GM21528 (cell line): ENCODE results near the gene CACNG4.

Experiments used
- ATAC-seq: cut with Tn5 transposase; IDR thresholded peaks from one replicate; pipeline ENCODE4 v1.9.1; 2021; ENCODE audit warnings: mild to moderate bottlenecking, moderate library complexity; ENCODE audit not compliant: unreplicated experiment, low FRiP score

The CACNG4 gene

DNA sequence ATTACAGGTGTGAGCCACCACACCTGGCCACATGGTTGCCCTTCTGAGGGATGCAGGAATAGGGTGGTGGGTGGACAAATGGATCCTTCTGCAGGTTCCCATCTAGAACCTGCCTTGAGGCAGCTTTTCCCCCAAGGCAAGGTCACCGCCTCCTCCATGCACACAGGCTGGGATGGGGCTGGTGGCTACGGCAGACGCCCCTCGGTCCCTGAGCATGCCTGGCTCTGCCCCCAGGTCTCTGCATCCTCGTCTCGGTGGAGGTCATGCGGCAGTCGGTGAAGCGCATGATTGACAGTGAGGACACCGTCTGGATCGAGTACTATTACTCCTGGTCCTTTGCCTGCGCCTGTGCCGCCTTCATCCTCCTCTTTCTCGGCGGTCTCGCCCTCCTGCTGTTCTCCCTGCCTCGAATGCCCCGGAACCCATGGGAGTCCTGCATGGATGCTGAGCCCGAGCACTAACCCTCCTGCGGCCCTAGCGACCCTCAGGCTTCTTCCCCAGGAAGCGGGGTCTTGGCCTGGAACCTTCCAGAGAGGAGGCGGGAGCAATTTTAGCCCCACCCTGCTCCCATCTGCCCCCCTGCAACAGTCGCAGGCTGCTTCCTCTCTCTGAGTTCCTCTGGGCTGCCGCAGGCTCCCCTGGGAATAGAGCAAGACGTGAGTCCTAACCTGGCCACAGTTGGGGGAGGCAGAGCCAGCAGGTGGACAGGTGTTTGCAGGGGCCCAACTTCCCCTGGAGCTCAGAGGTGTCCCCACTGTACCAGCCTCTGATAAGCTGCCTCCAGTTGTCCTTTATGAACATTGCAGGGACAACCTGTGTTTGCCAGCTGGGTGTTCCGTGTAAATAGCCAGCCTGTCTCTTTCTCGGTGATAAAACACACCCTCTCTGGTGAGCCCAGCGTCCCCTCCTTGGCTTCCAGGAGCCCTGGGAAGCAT, 91.6 kb downstream of the CACNG4 start:
- no peak for ATAC-seq

DNA sequence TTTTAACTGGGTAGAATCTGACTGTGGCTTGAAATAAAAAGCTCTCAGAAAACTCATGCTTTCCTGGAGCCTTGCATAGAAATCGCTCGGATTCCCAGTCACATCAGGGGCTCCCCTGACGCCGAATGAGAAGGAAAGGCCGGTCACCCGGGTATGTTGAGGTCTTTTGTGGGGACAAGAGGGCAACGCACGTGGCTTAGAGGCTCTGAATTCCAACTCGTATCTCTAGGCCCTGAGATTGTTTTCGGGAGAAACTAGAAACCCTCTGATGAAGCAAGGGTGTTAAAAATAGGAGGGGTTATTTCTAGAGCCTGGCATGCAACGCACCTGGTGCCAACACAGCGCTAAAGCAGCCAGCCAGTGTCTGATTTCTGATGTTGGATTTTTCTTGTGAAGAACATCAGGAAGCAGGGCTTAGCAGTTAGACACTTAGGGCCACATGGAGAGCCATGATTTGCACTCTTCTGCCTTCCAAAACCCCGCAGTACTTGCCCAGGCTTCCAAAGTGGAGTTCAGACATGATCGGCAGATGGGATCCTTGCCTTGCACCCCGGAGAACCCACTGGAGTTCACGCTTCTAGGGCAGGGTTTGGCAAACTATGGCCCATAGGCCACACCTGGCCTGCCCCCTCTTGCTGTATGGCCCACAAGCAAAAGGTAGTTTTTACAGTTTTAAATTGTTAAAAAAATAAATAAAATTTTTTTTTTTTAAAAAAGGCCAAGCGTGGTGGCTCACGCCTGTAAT, 92.4 kb downstream of the CACNG4 start:
- ATAC-seq, result no peak

DNA sequence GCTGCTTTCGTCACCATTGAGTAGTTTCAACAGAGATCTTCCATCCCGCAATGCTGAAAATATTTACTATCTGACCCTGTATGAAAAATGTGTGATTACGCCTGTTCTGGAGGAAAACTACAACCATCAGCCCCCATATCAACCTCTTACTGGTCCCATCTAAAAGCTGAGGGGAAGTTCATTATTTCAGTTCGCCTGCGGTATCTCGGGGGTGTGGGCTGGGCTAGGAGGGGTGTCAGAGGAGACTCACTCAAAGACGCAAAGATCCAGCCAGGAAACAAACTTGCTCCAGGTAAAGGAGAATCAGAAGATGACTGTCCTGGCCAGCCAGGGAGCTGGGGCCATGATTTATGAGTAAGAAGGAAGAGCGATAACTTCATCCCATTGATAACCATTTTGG, 93.5 kb downstream of the CACNG4 start:
- ATAC-seq, result no peak

DNA sequence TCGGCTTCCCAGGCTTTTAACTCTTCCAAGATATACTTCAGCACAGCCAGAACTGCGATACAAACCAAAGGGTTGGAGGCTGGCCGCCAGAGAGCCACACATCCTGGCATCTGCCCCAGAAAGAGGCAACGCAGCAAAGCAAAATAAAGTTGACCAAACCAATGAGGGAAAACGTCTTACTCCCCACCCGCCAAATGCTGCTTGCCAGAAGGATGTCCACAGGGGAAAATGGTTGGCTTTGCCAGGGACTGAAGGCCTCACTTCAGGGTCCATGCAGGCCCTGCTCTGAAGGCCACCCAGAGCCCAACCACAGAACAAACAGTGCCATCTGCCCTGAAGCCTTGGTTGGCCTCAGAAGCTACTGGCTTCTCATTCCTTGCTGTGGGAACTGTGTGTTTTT, 94.9 kb downstream of the CACNG4 start:
- no peak for ATAC-seq

- ATAC-seq, result no peak
Observed at GRCh38 chr17:67063141-67063540, 98.6 kb downstream of the CACNG4 start.

GRCh38 chr17:67066717-67067116, 102.2 kb downstream of the CACNG4 start:
- ATAC-seq, result no peak

- ATAC-seq, result no peak
Observed at GRCh38 chr17:67067571-67068482, 103.3 kb downstream of the CACNG4 start.

GRCh38 chr17:67068999-67069398, 104.5 kb downstream of the CACNG4 start:
- ATAC-seq, result no peak

GRCh38 chr17:67069603-67070136, 105.2 kb downstream of the CACNG4 start:
- ATAC-seq, result no peak

- ATAC-seq, result no peak
Observed at GRCh38 chr17:67071595-67071994, 107.1 kb downstream of the CACNG4 start.

DNA sequence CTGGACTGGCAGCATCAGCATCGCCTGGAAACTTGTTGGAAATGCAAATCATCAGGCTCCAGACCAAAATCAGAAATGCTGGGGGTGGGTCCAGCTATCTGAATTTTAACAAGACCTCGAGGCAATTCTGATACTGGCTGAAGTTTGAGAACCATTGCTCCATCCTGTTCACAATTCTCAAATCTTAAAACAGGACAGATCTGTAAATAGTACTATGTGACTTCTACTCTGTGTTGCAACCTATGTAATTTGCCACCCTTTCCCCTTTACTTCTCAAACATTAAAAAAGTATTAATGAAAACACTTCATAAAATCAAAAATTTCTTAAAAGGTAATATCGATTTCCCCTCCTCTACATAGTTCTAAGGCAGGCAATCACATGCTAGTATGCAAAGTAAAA, 108.4 kb downstream of the CACNG4 start:
- no peak for ATAC-seq

- no peak for ATAC-seq
Observed at GRCh38 chr17:67074781-67075180, 110.3 kb downstream of the CACNG4 start.

DNA sequence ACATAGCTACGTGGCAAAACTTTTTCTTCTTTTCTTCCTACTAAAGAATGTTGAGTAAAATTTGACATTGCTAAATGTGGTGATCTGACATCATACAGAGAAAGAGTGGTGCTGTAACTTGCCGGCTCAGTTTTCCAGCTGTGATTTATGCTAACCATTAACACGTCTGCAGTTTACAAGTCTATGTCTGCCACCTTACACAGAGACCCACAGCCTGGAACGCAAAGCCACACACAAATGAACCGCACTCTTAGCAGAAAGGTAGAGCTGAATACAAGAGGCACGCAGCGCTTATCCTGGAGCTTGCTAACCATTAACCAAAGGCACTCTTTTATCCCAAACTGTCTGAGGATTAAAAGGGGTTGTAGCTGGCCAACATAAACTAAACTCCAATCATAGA, 111.8 kb downstream of the CACNG4 start:
- ATAC-seq, result no peak

- no peak for ATAC-seq
Observed at GRCh38 chr17:67078292-67078691, 113.8 kb downstream of the CACNG4 start.

DNA sequence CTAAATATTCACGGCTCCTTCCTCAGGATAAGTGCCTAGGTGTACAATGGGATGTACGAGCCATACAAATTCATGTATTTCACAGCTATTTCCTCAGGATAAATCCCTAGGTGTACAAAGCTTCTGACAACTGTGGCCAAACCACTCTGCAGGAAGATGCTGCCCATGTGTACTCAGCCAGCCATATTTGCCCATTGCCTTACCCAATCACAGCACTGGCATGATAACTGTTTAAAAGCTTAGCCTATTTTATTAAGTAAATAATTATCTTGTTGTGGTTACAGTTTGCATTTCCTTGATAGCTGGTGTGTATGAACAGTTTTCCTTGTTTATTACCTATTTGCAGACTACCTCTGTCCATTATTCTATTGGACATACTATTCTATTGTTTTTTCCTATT, 115.0 kb downstream of the CACNG4 start:
- ATAC-seq, result no peak

GRCh38 chr17:67080804-67081203, 116.3 kb downstream of the CACNG4 start:
- ATAC-seq, result no peak

DNA sequence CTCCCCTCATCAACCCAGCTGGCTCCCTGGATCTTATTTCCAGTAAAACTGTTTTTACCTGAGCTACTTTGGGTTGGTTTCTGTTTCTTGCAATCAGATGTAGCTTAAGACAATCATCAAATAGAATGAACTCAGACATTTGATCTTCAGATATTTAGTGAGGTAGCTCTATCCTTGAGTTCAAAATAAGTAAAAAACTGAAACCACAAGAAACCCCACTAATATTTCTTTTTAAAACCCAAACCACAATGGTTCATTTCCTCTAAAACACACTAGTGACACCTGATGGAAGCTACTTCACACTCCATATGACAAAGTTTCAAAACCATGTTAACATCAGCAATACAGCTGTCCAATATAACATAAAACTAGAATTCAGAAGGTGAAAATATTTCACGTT, 117.6 kb downstream of the CACNG4 start:
- ATAC-seq, result peak; percentile 76
